CD4-positive, alpha-beta memory T cell (primary cell): ENCODE results near the gene ELF2. TPM values are rescaled to one million over a fixed set of nuclear protein-coding genes. Genes with fewer than 3 reads are reported as not detected.
"Not testable (repeated sequence)": the region's sequence is repeated elsewhere in the genome, so short reads cannot be mapped to it uniquely, and the experiment has no call there.

Experiments
- CTCF ChIA-PET: fragments of 350-600 bp; sonication (Branson Sonifier 250); formaldehyde crosslinking; loops from one replicate; lab custom pipeline; 2021; ENCODE audit warnings: inconsistent platforms; ENCODE audit not compliant: partially characterized antibody; lab: Charles Lee
- POLR2A ChIA-PET: fragments of 350-600 bp; sonication (Branson Sonifier 250); formaldehyde crosslinking; loops from one replicate; lab custom pipeline; 2021; ENCODE audit not compliant: partially characterized antibody; lab: Charles Lee
- DNase-seq, 5 donors: peaks; one replicate each; pipeline versions ENCODE4 v3.0.0 to v3.0.0-alpha.2; 2020 to 2022; ENCODE audit warnings: mixed read lengths in 1 of 5
- H3K27ac ChIP-seq: one replicate; pipeline ENCODE4 v1.7.0; 2013; ENCODE audit warnings: low read depth, low read length
- H3K27me3 ChIP-seq: 2 replicates; pipeline ENCODE4 v1.7.0; 2013; ENCODE audit warnings: mild to moderate bottlenecking, low read length, moderate library complexity; ENCODE audit not compliant: insufficient read depth
- H3K36me3 ChIP-seq: 2 replicates; pipeline ENCODE4 v1.7.0; 2013; ENCODE audit warnings: mild to moderate bottlenecking, low read length, moderate library complexity; ENCODE audit not compliant: insufficient read depth
- H3K4me1 ChIP-seq: 2 replicates; pipeline ENCODE4 v1.7.0; 2013; ENCODE audit warnings: mild to moderate bottlenecking, low read length, moderate library complexity; ENCODE audit not compliant: insufficient read depth
- H3K4me3 ChIP-seq, 2 donors: one replicate each; pipeline ENCODE4 v1.7.0; 2013; ENCODE audit warnings: low read length in 2 of 2, mild to moderate bottlenecking in 1 of 2
- H3K9me3 ChIP-seq, 2 donors: one replicate each; pipeline ENCODE4 v1.7.0; 2013; ENCODE audit warnings: low read length in 2 of 2, control low read depth in 1 of 2; ENCODE audit not compliant: control insufficient read depth in 1 of 2
- H3K27ac Mint-ChIP-seq, 7 donors: one replicate each; pipeline ENCODE4 v1.8.0; 2020 to 2021; ENCODE audit warnings: mixed read lengths in 7 of 7, mild to moderate bottlenecking in 6 of 7, inconsistent platforms in 3 of 7, moderate library complexity in 3 of 7
- H3K27me3 Mint-ChIP-seq, 2 donors: one replicate each; pipeline ENCODE4 v1.8.0; 2020 to 2021; ENCODE audit warnings: mixed read lengths in 2 of 2
- H3K36me3 Mint-ChIP-seq, 2 donors: one replicate each; pipeline ENCODE4 v1.8.0; 2020 to 2021; ENCODE audit warnings: mixed read lengths in 2 of 2, inconsistent platforms in 1 of 2, mild to moderate bottlenecking in 1 of 2
- H3K4me1 Mint-ChIP-seq, 4 donors: one replicate each; pipeline ENCODE4 v1.8.0; 2020 to 2021; ENCODE audit warnings: mixed read lengths in 4 of 4, mild to moderate bottlenecking in 1 of 4
- H3K4me3 Mint-ChIP-seq, 8 donors: one replicate each; pipeline ENCODE4 v1.8.0; 2020 to 2021; ENCODE audit warnings: mixed read lengths in 8 of 8, mild to moderate bottlenecking in 7 of 8, moderate library complexity in 6 of 8, inconsistent platforms in 3 of 8
- H3K9me3 Mint-ChIP-seq, 8 donors: one replicate each; pipeline ENCODE4 v1.8.0; 2020 to 2021; ENCODE audit warnings: mixed read lengths in 8 of 8, mild to moderate bottlenecking in 5 of 8, inconsistent platforms in 3 of 8, moderate library complexity in 1 of 8
- intact Hi-C: fragments of 100-400 bp; cut with micrococcal nuclease; formaldehyde crosslinking; loops from one replicate; pipeline ENCODE4 v1.15.1; 2023
- polyA plus RNA-seq, 2 donors: library from polyadenylated mRNA; unstranded; fragments of 300-500 nt; fragmentation: Illumina TruSeq; gene quantifications; one replicate each; pipeline ENCODE4 v1.2.3, GENCODE V29; 2021
- total RNA-seq, 2 experiments: library from RNA; stranded (reverse); gene quantifications; one replicate each; pipeline ENCODE4 v1.2.3, GENCODE V29; 2021

The ELF2 gene
- total and polyA plus RNA-seq, 4 experiments from 2014 or later = 27.4 to 81.4 (median 57.4) TPM

DNA sequence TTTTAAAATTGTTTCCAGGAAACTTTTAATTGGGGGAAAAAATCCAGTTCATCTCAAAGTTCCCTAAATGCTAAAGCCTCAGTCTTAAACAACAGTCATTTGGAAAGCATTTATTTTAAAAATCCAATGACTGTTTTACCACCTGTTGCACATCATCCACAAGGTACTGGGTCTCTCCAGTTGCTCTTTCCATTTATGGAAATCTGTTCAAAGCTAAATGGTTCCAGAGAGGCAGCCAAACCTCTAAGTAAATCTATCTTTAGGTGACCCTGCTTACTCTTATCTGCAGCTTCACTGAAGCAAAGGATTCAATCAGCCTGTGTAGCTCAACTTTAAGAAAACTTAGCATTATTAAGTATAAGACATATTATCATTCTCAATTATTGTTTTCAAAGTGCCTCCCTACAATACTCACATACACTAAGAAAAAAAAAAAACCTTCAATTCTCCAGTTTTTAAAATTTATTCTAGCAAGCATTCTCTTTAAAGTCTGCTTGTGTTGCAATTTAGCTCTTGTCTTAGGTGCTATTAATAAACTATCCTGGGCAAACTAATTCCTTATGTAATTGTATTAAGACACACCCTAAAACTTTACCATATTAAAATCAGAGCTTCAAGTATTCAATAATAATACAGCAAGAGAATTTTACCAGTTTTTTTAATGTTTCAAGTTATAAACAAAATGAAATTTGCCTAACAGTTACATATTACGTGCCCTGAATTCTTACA is 100.8 kb downstream of the ELF2 start:
- Mint-ChIP-seq H3K4me1 (peaks cover 35 to 69% (median 46%) of the 10 kb centered on the region in 4 donors), H3K4me3 (peak overlapping the region in 2 of 8 donors; percentile 22 to 27), H3K36me3 (peaks cover 9 to 26% of the 10 kb centered on the region in 2 donors), H3K27me3 (no peaks in the 10 kb centered on the region), H3K27ac (peak overlapping the region in 2 of 7 donors; percentile 39 to 57), H3K9me3 (no peaks in the 10 kb centered on the region)
- H3K36me3 ChIP-seq = peaks cover 19% of the 10 kb centered on the region
- DNase-seq = no peak
- peaks cover 78% of the 10 kb centered on the region for H3K4me1 ChIP-seq
- CTCF ChIA-PET = interaction anchor here (0.6 to 1.4 kb wide), 4 partner anchors 24 to 219 kb away, joined by 3 to 6 read pairs (median 3); no protein-coding TSS in a partner anchor
- no peak overlapping the region for H3K27ac ChIP-seq
- no peaks in the 10 kb centered on the region for H3K9me3 ChIP-seq
- H3K4me3 ChIP-seq = no peak overlapping the region
- intact Hi-C loops = no loop called here
- no peaks in the 10 kb centered on the region for H3K27me3 ChIP-seq
- POLR2A ChIA-PET = interaction anchor here (0.6 kb wide), 1 partner anchor 9 kb away, joined by 5 read pairs; no protein-coding TSS in a partner anchor

DNA sequence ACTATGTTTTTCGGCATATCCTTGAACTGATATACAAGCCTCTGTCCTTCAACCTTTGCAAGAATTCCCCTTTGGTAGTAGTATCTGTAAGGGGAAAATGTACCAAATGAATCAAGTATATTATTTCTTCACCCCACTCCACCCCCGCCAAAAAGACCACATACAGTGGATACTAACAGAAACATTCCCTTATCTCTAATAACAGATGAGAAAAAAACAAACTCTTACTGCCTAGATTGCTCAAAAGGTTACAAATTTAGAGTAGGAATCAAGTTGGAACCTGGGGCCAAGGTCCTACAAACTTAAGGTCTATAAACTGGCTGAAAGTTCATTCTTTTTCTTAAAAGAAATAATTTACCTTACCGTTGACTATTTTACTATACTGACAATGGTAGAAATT is 116.4 kb downstream of the ELF2 start:
- no peaks in the 10 kb centered on the region for H3K27me3 Mint-ChIP-seq
- CTCF ChIA-PET = interaction anchor here (1.4 kb wide), 1 partner anchor 25 kb away, joined by 3 read pairs; no protein-coding TSS in a partner anchor
- Histone ChIP-seq H3K4me1 (peaks cover 6% of the 10 kb centered on the region), H3K27ac (no peak overlapping the region), H3K9me3 (no peaks in the 10 kb centered on the region), H3K4me3 (no peak overlapping the region), H3K36me3 (peaks cover 48% of the 10 kb centered on the region), H3K27me3 (no peaks in the 10 kb centered on the region)
- no peaks in the 10 kb centered on the region for H3K9me3 Mint-ChIP-seq
- H3K4me3 Mint-ChIP-seq = no peak overlapping the region
- peaks cover 39 to 79% of the 10 kb centered on the region in 2 donors for H3K36me3 Mint-ChIP-seq
- peak overlapping the region in 4 of 7 donors; percentile 6 to 37 (median 22) for H3K27ac Mint-ChIP-seq
- no peak for DNase-seq
- POLR2A ChIA-PET = interaction anchor here (0.6 kb wide), 1 partner anchor 18 kb away, joined by 3 read pairs; no protein-coding TSS in a partner anchor
- intact Hi-C loops = loop anchor here (1.0 kb wide), 1 partner anchor 14 kb away; no protein-coding TSS in a partner anchor
- H3K4me1 Mint-ChIP-seq = peaks cover 15 to 34% (median 21%) of the 10 kb centered on the region in 4 donors

DNA sequence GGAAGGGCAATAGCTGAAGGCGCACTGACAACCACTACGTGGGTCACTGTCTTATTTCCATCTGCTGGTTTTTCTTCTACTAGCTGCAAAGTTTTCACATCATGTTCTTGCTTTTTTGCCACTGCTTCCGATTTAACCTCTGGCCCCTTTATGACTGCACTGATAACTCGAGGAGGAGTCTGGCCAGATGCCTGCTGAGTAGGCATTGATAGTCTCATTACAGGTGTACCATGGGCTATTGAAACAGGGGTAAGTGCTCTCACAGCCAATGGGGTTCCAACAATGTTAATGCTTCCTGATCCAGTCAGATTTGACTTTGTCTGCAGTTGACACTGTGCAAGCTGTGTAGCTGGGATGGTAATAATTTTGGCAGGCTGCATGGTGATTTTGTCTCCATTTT is 118.0 kb downstream of the ELF2 start:
- H3K4me3 ChIP-seq, H3K27me3 Mint-ChIP-seq, H3K9me3 ChIP-seq, H3K9me3 Mint-ChIP-seq, H3K27me3 ChIP-seq, DNase-seq, intact Hi-C loops, H3K27ac ChIP-seq, H3K4me3 Mint-ChIP-seq, H3K4me1 ChIP-seq, POLR2A ChIA-PET: not testable (repeated sequence)
- H3K36me3 Mint-ChIP-seq = peaks cover 48 to 81% of the 10 kb centered on the region in 2 donors
- peaks cover 20 to 50% (median 31%) of the 10 kb centered on the region in 4 donors for H3K4me1 Mint-ChIP-seq
- CTCF ChIA-PET = interaction anchor here (1.1 to 1.7 kb wide), 2 partner anchors 21 to 28 kb away, joined by 3 to 6 read pairs; no protein-coding TSS in a partner anchor
- H3K27ac Mint-ChIP-seq = peak overlapping the region in 2 of 7 donors; percentile 73 to 76
- peaks cover 59% of the 10 kb centered on the region for H3K36me3 ChIP-seq

DNA sequence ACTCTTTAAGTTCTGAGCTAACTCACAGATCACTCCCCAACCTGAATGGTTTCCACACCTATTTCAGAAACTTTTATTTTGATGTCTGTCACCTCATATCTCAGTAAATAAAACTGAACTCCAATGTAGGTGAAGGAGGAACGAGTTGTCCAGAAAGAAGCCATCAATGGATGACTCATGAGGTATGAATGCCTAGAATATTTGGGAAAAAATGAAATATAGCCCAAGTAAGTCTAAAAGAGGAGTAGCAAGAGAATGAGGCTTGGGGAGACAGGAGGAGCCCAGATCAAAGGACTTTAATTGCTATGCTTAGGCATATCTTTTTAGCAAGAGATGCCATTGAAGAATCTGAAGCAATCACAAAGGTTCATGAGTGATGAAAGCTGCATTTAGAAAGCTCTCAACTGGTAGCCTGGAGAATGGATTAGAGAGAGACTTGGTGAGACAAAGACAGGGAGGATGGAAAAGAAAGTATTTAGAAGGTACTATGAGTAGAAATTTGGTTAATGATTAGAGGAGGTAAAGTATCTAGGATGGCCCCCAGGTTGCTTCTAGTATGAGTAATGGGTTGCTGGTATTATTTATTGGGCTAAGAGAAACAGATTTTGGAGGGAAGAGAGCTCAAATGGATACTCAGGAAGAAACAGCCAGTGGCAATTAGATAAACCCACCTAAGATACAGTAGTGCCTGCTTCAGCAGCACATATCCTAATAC is 122.1 kb downstream of the ELF2 start:
- H3K36me3 Mint-ChIP-seq = peaks cover 37 to 63% of the 10 kb centered on the region in 2 donors

DNA sequence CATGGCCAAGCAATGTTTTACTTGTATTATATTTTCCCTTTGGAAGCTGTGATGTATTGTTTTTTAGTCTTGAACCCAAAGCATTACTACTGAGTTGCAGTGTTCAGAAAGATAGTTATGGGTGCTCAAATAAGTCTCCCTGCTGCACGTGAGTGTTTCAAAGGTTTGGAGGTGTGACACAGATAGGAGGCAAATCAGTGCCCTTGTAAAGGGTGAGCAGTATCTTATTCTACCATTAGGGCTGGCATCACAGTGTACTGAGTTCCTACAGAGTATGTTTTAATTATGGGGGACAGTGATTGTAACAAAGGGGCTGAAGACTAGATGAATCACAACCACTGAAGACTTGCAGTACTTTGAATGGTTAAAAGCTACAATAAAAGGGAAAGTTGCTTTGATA is 123.1 kb downstream of the ELF2 start:
- Mint-ChIP-seq H3K4me3 (no peak overlapping the region), H3K4me1 (peaks cover 20 to 41% (median 27%) of the 10 kb centered on the region in 4 donors), H3K27ac (peak overlapping the region in 5 of 7 donors; percentile 3 to 91 (median 23)), H3K36me3 (peaks cover 35 to 62% of the 10 kb centered on the region in 2 donors), H3K9me3 (no peaks in the 10 kb centered on the region), H3K27me3 (no peaks in the 10 kb centered on the region)
- intact Hi-C loops = no loop called here
- Histone ChIP-seq H3K27ac (no peak overlapping the region), H3K27me3 (no peaks in the 10 kb centered on the region), H3K4me1 (peaks cover 9% of the 10 kb centered on the region), H3K36me3 (peaks cover 32% of the 10 kb centered on the region), H3K4me3 (no peak overlapping the region), H3K9me3 (no peaks in the 10 kb centered on the region)
- CTCF ChIA-PET = no interaction called here
- no peak for DNase-seq
- POLR2A ChIA-PET = interaction anchor here (1.2 kb wide), 2 partner anchors 9 to 29 kb away, joined by 3 read pairs; no protein-coding TSS in a partner anchor

More for the DNA sequence above, 122.1 kb downstream of the ELF2 start:
- no peaks in the 10 kb centered on the region for H3K27me3 ChIP-seq
- no peak for DNase-seq
- Mint-ChIP-seq H3K4me1 (peaks cover 20 to 46% (median 31%) of the 10 kb centered on the region in 4 donors), H3K4me3 (no peak overlapping the region), H3K27ac (peak overlapping the region in 4 of 7 donors; percentile 49 to 75 (median 64)), H3K9me3 (no peaks in the 10 kb centered on the region), H3K27me3 (no peaks in the 10 kb centered on the region)
- peaks cover 42% of the 10 kb centered on the region for H3K36me3 ChIP-seq
- ChIA-PET POLR2A (interaction anchor here (1.2 kb wide), 2 partner anchors 10 to 28 kb away, joined by 3 read pairs; no protein-coding TSS in a partner anchor), CTCF (no interaction called here)
- intact Hi-C loops = no loop called here
- H3K4me3 ChIP-seq = no peak overlapping the region
- H3K9me3 ChIP-seq = no peaks in the 10 kb centered on the region
- peaks cover 9% of the 10 kb centered on the region for H3K4me1 ChIP-seq
- no peak overlapping the region for H3K27ac ChIP-seq

DNA sequence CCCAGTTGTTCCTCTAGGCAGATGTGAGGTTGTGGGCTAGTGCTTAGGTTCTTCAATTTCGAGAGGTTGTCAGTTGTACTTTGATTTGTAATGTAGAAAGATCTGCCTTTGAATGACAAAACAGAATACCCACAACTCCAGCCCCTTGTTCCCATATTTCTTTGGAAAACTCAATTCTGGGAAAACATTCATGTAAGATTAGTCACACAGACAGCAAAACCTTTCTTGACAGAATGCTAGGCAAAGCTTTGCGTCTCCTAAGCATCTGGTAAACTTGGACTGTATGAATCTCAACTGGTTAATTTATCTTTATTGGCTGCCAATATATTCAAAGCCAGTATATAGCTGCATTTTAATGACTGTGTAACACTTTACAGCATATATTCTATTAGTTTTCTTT is 126.6 kb downstream of the ELF2 start:
- Histone ChIP-seq H3K4me3 (no peak overlapping the region), H3K4me1 (peaks cover 2% of the 10 kb centered on the region), H3K27ac (no peak overlapping the region), H3K9me3 (no peaks in the 10 kb centered on the region), H3K36me3 (peaks cover 20% of the 10 kb centered on the region), H3K27me3 (no peaks in the 10 kb centered on the region)
- Mint-ChIP-seq H3K4me3 (no peak overlapping the region), H3K27ac (peak overlapping the region in 3 of 7 donors; percentile 21 to 42 (median 42)), H3K4me1 (peaks cover 8 to 18% (median 13%) of the 10 kb centered on the region in 4 donors), H3K27me3 (no peaks in the 10 kb centered on the region), H3K9me3 (no peaks in the 10 kb centered on the region), H3K36me3 (peaks cover 26 to 52% of the 10 kb centered on the region in 2 donors)
- ChIA-PET POLR2A (no interaction called here), CTCF (interaction anchor here (0.7 to 2.1 kb wide), 3 partner anchors 18 to 186 kb away, joined by 3 to 9 read pairs (median 6); no protein-coding TSS in a partner anchor)
- intact Hi-C loops = no loop called here
- DNase-seq = no peak
